SIG-M5 treated with dmso at 0.1 percent for 504 hours (cell line): ENCODE data around the gene UBE2F.
"Not testable (repeated sequence)": the region's sequence is repeated elsewhere in the genome, so short reads cannot be mapped to it uniquely, and the experiment has no call there.

Experiments
- DNase-seq: peaks from one replicate; lab custom pipeline; 2025; ENCODE audit not compliant: unreplicated experiment; lab: John Stamatoyannopoulos, UW

The UBE2F gene

DNA sequence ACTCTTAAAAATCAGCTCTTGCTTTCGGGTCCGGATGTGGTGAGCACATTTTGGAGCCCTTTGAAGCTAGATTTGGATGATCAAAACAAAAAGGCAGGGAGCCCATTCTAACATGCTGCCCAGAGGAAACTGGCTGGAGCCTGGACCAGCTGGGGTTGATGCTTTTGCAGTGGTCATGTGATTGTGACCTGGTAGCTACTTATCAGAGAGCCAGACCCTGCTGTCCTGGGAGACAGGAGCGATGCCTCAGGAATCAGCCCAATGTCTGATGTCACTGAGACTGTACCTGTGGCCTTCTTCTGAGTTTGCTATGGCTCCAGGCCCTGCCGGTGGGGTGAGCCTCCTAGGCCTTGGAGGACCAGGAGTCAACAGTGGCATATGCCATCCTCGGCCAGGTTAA is 75.3 kb downstream of the UBE2F start:
- no peak for DNase-seq

DNA sequence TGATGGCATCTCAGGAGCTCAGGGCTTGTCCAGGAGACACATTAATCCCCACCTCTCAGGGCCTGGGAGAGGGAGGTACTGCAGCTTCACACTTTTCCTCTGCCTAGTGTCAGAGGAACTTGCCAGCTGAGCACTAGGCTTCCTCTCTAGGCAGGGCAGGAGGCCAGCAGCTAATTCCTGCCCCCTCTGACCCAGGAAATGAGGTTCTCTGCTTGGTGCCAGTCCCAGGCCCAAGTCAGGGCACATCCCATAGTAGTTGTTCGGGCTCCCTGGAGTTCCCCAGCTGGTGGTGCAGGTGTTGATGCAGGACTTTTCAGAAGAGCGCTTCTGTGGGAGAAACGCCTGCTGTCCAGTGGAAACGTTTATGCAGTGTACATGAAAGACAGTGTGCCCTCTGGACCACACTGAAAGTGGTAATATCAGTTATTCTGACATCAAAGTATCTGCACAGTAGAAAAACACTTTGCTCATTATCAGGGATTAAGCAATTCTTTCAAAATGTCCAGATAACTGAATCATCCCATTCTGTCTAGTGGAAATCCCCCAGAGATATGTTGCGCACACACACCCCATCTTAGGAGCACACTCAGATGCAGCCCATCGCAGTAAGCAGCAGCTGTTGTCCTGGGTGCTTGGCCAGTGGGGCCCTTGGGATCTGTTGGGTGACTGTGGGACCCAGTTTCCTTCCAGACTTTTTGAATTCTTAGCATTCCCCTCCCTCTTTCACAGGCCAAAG is 76.2 kb downstream of the UBE2F start:
- DNase-seq: no peak

DNA sequence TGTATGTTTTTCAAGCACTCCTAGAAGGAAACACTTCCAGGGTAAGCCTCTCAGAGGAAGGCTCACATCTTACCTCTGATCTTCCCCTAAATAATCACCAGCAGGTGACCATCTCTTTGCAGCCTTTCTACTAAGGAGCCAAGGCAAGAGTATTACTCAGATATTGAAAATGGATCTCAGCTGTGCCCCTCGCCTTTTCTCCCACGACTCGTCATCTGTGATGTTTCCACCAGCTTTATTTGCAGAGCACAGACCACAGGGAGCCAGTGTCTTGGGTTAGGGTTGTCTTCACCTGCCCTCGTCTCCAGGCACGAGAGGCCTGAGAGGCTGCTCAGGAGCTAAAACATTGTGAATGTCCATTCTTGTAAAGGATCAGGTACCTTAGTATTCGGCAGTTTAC is 77.0 kb downstream of the UBE2F start:
- DNase-seq: no peak

DNA sequence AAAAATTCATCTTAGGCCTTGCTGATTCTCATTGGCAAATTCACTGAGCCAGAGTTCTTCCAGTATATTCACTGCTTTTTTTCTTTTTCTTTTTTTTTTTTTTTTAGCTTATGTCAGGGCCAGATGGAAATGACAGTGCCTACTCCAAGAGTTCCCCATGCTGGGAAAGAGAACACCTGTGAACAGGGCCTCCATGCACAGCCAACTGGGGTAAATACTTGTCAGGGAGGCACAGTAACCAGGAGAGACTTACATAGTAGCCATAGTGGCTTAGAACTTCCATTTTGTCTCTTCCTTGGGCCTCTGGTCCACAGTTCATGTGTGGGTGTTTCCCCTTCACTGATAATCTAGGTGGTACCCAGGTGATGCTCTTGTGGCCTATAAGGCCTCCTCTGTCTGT is 78.8 kb downstream of the UBE2F start:
- DNase-seq: no peak

DNA sequence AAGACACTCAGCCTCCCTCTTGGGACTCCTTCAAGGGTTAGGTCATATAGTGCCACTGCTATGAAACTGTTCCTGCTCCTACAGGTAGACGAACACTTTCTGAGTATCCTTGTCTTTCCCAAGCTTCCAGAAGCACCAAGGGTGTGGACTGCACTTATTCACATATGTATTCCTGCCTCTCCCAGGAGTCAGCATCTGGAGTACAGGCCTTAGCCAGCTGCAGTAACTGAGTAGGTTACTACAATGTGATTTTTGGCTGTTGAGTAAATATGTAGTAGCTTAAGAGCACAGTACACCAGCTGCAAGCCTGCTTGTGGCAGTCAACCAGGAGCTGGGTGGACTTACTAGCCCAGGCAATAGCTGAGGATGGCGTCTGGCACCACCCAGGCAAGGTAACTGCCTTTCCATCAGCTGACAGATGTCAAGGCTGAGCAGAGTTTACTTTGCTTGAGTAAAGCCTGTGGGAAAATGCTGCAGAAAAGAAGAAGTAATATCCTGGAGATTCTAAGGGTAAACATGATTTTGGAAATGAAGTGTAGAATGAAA is 80.0 kb downstream of the UBE2F start:
- DNase-seq: no peak

DNA sequence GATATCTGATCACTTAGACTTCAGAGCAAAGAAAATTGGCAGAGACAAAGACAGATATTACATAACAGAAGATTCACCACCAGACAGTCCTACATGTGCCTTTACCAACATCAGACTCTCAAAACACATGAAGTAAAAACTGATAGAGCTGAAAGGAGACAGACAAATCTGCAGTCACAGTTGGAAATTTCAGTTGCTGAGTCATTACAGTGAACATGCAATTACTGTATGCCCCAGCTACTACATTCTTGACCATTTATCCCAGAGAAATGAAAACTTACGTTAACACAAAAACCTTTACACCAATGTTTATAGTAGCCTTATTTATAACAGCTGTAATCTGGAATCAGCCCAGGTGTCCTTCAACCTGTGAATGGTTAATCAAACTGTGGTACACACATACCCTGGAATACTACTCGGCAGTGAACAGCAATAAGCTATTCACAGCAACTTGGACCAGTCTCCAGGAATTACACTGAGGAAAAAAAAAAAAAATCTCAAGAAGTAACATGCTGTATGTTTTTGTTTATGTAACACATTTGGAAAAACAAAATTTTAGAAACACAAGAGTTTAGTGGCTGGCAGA is 86.5 kb downstream of the UBE2F start:
- peak; percentile 10 for DNase-seq

DNA sequence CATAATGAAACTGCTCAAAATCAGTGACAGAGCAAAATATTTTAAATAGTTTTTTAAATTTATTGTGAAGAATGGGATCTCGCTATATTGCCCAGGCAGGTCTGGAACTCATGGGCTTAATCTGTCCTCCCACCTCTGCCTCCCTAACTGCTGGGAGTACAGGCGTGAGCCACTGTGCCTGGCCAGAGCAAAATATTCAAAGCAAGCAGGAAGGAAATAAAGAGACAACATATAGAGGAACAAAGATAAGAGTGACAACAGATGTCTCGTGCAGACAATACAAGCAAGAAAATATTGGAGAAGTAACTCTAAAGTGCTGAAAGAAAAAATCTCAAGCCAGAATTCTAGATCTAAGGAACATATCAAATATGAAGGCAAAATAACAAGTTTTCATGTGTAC is 89.0 kb downstream of the UBE2F start:
- DNase-seq: no peak

DNA sequence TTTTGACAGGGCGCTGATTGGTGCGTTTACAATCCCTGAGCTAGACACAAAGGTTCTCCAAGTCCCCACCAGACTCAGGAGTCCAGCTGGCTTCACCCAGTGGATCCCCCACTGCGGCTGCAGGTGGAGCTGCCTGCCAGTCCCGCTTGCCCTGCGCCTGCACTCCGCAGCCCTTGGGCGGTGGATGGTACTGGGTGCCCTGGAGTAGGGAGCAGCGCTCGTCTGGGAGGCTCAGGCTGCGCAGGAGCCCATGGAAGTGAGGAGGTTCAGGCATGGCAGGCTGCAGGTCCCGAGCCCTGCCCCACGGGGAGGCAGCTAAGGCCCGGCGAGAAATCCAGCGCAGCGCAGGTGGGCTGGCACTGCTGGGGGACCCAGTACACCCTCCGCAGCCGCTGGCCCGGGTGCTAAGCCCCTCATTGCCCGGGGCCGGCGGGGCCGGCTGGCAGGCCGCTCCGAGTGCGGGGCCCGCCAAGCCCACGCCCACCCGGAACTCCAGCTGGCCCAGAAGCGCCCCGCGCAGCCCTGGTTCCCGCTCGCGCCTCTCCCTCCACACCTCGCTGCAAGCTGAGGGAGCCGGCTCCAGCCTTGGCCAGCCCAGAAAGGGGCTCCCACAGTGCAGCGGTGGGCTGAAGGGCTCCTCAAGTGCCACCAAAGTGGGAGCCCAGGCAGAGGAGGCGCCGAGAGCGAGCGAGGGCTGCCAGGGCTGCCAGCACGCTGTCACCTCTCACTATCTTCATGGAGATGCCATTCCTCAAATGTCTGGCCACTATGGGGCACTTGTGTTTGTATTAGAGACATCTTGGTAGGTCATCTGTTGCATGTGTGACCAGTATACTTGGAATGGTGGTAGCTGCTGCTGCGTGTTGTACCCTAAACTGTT is 91.1 kb downstream of the UBE2F start:
- not testable (repeated sequence) for DNase-seq

DNA sequence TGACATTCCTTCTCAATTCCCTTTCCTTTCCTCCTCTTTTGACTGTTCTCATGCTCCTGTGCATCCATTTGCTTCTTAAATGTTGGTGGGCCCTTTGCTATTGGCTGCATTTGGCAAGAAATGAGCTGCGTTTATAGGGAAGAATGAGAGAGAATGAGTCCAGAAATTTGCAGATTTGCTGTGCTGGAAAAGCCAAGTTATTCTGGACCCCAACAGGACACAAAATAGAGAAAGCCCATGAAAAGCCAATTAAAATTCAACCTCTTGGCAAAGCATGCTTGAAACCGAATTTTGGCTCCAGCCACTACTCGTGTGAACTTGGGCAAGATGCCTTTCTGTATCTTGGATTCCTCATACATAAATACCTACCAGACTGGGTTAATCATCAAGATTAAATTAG is 92.7 kb downstream of the UBE2F start:
- DNase-seq: no peak

DNA sequence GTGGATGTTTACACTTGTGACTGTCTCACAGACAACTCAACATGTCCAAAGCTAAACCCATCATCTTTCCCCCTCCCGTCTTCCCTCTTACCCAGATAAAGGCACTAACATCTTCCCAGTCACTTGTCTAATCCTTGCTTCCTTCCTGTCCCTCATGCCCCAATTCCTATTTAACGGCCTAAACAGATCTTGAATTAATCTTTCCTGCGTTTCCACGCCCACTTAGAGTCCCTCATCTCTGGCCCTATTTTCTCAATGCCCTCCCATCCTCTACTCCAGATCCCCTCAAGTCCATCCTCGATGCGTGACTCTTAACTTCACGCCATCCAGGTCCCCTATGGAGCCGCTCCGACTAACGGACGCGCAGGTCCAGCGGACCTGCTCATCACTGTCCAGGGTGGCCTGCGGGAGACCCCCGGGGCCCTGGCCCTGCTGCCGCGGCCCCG is 93.3 kb downstream of the UBE2F start:
- DNase-seq: peak; percentile 23

DNA sequence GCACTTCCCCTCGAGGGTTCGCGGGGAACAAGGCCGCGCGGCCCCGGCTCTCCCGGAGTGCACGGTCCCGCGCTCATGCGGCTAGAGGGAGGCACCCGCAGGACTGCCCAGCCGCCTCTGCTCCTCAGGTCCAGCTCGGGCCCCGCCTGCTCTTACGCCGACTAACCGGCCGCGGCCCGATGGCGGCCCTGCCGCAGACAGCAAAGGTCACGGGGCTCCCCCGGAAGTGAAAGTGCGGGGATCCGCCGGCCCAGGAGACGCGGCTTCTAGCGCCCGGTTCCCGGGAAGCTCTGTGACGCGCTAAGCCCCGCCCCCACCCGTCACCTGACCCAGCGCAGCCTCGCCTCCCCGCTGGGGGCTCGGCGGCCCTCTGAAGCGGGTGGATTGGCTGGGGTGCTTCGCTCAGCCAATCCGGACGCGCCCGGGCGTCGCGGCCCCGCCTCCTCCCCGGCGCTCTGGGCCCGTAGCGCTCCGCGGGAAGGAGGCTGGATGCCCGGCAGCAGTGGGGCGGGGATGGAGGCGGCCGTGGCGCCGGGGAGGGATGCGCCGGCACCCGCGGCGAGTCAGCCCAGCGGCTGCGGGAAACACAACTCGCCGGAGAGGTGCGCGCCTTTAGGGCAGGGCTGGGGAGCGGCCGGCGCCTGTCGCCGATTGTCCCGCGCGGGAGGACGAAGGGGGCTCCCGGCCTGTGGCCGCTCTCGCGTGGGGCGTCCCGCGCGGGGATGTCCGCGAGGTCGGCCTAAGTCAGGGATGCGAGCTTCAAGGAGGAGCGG is 93.9 kb downstream of the UBE2F start, which contains the start of gene SCLY:
Gene SCLY (plus strand): TSS at position 460 of the 773 bp plus-strand sequence. CDS start 54 bp downstream, at position 514.
- peak; percentile 94 for DNase-seq

DNA sequence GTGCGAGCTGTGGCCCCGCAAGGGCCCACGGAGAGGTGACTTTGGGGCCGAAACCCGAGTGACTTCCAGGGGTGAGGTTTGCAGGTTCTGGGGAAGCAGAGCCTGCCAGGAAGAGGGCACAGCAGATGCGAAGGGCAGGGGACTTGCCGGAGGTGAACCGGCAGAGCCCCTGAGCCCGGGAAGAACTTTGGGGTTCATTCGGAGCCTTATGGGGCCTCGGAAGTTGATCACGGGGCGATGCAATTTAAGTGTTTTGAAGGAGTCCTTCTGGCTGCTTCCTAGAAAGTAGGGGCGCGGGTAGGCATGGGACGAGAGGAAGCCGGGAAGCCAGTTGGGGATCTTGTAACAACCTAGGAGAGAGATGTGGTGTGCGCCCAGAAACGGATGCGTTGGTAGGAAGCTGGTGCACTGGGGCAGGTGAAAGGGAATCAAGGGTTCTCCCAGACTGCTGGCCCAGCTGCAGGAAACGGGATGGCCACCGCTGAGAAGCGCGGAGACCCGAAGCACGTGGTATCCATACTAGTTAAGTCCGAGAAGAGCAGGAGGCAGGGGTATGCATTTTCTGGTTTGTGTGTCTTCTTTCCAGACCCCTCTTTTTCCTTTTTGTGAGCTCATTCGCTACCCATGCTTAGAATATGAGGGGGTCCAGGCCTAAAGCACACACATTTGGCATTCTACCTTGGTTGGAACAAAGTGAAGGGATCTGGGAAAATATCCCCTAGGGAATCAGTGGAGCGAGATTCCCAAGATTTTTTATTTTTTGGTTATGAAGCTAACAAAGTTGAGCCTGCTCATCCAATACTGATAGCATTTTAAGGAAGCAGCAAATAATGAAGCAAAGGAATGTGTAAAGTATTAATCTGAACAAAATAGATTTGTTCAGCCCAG is 94.7 kb downstream of the UBE2F start:
- peak; percentile 40 for DNase-seq

DNA sequence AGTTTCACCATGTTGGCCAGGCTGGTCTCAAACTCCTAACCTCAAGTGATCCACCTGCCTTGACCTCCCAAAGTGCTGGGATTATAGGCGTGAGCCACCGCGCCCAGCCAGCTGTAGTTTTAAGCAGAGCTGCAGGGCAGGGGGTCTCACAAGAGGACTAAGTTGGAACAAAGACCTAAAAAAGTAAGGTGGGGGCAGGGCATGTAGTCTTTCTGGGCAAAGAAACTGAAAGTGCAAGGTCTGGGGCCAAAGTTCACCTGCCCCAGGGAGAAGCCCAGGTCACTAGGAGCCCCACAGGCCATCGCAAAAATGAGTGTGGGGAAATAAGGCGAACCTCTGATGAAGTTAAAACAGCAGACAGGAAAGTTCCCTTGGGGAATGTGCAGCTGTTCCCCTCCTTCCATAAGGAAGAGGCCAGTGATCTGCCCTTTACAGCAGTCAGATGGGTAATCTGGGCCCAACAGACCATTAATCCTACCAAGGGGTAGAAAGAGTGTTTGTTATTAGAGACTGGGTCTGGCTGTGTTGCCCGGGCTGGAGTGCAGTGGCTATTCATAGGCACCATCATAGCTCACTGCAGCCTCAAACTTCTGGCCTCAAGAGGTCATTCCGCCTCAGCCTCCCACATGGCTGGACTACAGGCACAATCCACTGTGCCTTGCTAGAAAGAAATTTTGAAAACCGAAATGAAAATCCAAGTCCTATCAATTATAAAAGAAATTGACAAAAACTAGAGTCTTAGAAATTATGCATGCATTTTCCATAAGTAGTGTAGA is 96.8 kb downstream of the UBE2F start:
- DNase-seq: no peak

DNA sequence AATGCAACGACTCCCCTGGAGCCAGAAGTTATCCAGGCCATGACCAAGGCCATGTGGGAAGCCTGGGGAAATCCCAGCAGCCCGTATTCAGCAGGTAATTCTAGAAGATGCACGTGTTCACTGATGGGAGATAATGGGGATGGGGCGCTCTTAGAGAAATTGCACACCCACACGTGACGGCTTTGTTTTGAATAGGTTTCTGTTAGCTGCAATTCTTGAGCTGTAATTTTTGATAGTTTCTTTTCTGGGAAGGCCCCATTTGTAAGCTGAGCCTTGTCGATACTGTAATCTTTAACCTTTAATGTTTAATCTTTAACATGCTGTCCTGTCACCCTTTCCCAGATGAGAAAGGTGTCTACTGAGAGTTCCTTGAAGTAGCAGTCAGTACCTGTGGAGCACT is 97.6 kb downstream of the UBE2F start:
- DNase-seq: no peak

DNA sequence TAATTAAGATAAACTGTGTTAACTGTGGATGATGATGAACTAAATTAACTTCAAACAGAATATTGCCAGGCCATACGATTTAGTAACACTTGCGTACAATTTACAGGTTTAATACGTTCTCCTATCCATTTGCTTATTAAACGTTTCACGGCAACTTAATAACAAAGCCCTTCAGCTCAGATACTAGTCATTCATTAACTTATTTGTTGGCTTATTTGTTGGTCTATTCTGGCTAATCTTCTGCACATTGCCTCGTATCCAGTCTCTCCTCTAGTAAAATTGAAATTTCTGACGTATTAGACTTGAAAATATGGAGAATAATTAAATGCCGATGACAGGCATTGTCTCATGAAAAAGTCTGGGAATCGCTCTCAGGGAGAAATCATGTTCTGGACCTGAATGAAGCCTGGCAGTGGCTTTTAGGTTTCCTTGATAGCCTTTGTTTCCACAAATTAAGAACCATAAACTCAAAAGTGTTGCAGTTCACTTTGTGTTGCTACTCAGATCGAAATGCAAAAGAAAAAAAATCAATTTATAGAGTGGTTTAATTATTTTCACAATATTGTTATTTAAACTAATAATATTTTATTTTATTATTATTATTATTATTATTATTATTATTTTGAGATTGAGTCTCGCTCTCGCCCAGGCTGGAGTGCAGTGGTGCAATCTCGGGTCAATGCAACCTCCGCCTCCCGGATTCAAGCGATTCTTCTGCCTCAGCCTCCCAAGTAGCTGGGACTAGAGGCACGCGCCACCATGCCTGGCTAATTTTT is 98.4 kb downstream of the UBE2F start:
- no peak for DNase-seq

DNA sequence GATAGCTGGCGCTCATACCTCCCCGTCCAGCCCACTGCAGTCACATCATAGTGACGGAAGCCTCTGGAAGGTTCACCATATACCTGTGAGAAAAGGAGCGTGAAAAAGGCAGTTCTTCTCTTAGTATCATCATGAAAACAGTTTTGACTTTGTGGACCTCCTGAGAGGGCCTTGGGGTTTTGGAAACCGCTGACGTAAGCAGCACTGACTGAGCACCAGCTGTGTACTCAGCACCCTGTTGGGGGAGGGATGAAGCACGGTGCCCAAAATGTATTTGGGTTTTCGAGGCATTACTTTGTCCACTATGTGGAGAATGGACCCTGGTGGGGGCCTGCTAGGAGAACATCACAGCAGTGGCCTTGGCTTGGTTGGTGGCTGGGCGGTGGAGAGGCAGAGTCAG is 99.4 kb downstream of the UBE2F start:
- no peak for DNase-seq

DNA sequence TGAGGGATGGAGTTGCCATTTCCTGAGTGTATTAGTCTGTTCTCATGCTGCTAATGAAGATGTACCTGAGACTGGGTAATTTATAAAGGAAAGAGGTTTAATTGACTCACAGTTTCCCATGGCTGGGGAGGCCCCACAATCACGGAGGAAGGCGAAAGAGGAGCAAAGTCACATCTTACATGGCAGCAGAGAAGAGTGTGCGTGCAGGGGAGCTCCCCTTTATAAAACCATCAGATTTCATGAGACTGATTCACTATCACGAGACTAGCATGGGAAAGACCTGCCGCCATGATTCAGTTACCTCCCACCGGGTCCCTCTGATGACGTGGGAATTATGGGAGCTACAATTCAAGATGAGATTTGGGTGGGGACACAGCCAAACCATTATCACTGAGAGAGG is 99.9 kb downstream of the UBE2F start:
- DNase-seq: not testable (repeated sequence)

DNA sequence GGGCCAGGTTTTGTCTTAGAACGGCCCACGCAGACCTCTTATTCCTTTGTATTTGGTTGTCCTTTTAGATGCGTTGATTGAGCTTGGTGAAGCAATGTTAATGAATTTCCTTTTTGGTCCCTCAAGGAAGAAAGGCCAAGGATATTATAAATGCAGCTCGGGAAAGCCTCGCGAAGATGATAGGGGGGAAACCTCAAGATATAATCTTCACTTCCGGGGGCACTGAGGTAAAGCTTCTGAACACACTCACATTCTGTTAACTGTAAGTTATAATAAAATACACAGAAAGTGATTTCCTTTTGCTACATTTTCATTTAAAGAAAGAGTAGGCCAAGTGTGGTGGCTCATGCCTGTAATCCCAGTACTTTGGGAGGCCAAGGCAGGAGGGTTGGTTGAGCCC is 101.1 kb downstream of the UBE2F start:
- DNase-seq: no peak
